Activated CD8-positive, alpha-beta memory T cell treated with anti-CD3 and anti-CD28 coated beads, Interleukin-2, amount 10 ng/mL, durations not matched to agents 7 days and 5 days (primary cell): Measurements from ENCODE around the gene PM20D1. TPM values are rescaled to one million over a fixed set of nuclear protein-coding genes. Genes with fewer than 3 reads are reported as not detected.

Source experiments
- ATAC-seq: fragments of 150-1000 bp; cut with Tn5 transposase; one replicate; pipeline ENCODE4 v1.10.0; 2021; ENCODE audit warnings: moderate library complexity
- CTCF ChIA-PET: fragments of 350-600 bp; sonication (Branson Sonifier 250); formaldehyde crosslinking; loops from one replicate; lab custom pipeline; 2021; ENCODE audit warnings: antibody characterized with exemption; lab: Charles Lee
- DNase-seq: peaks from one replicate; pipeline ENCODE4 v3.0.0-alpha.2; 2020
- H3K27ac Mint-ChIP-seq: one replicate; pipeline ENCODE4 v1.8.0; 2021; ENCODE audit warnings: mild to moderate bottlenecking, mixed read lengths
- H3K27me3 Mint-ChIP-seq: one replicate; pipeline ENCODE4 v1.8.0; 2021; ENCODE audit warnings: mixed read lengths
- H3K36me3 Mint-ChIP-seq: one replicate; pipeline ENCODE4 v1.8.0; 2021; ENCODE audit warnings: mild to moderate bottlenecking, mixed read lengths
- H3K4me1 Mint-ChIP-seq: one replicate; pipeline ENCODE4 v1.8.0; 2021; ENCODE audit warnings: mixed read lengths
- H3K4me3 Mint-ChIP-seq: one replicate; pipeline ENCODE4 v1.8.0; 2021; ENCODE audit warnings: mild to moderate bottlenecking, moderate library complexity, mixed read lengths
- H3K9me3 Mint-ChIP-seq: one replicate; pipeline ENCODE4 v1.8.0; 2022; ENCODE audit warnings: low read depth, mixed read lengths
- total RNA-seq, 2 experiments: library from RNA; stranded (reverse); gene quantifications; one replicate each; pipeline ENCODE4 v1.2.3, GENCODE V29; 2021

The PM20D1 gene
- total RNA-seq, 2 experiments from 2014 or later, result 0.30 to 0.44 TPM

DNA sequence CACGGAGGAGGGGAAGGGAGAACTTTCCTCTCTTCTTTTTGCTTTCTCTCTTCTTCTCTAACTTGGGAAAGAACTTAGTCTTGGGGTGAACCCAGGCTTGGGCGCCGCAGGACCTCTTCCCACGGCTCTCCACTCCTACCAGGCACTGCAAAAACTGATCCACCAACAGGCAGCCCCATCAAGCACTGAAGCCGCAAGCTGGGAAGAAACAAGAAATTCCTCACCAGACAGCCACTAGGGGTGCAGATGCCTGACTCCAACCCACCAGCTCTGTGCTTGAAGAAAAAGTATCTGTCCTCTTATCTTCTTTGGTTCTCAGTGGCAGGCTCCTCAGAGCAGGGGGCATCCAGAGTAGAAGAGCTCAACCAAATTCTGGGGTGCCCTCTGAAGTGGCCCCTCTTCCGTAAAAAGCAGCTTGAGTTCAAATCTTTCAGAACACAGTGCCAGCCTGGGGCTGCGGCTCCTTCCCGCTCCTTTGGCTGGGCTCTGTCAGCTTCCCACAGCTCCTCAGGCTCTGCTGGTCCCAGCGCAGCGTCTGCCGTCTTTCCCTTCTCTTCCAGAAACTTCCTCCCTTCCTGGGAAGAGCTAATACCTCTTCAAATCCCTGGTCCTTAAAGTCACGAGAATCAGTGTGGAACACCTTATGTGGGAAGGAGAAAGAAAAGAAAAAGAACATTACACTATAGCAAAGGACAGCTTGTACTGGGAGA is 39.3 kb downstream of the PM20D1 start:
- no peak for ATAC-seq
- Mint-ChIP-seq H3K4me1 (peaks cover 38% of the 10 kb centered on the region), H3K4me3 (no peak overlapping the region), H3K27me3 (peaks cover 14% of the 10 kb centered on the region), H3K36me3 (peaks cover 7% of the 10 kb centered on the region), H3K9me3 (no peaks in the 10 kb centered on the region), H3K27ac (no peak overlapping the region)
- no peak for DNase-seq
- CTCF ChIA-PET, result interaction anchor here (0.8 to 4.0 kb wide), 8 partner anchors 11 to 166 kb away, joined by 3 to 11 read pairs (median 4); no protein-coding TSS in a partner anchor

DNA sequence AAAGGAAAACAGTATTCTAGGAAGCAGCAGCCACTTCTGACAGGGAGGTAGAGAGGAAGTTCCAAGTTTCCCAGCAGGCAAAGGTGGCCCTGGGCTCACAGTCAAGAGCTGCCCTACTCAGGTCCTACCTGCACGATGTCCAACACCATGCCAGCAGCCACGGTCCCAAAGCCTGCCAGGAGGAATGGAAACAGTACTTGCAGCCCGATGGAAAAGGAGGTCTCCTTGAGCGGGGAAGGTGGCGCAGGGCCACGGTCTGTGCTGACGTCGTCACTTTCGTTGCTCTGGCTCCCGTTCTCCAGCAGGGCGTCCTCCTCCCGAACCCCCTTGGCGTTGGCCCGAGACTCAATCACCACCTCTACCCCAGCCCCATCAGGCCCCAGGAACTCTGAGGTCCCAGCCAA is 40.0 kb downstream of the PM20D1 start:
- peaks cover 44% of the 10 kb centered on the region for H3K4me1 Mint-ChIP-seq
- no peak for DNase-seq
- peaks cover 12% of the 10 kb centered on the region for H3K27me3 Mint-ChIP-seq
- H3K9me3 Mint-ChIP-seq, result no peaks in the 10 kb centered on the region
- H3K36me3 Mint-ChIP-seq, result peaks cover 7% of the 10 kb centered on the region
- ATAC-seq, result no peak
- CTCF ChIA-PET, result interaction anchor here (1.1 to 4.0 kb wide), 4 partner anchors 12 to 167 kb away, joined by 3 to 11 read pairs (median 6); no protein-coding TSS in a partner anchor
- H3K27ac Mint-ChIP-seq, result no peak overlapping the region
- H3K4me3 Mint-ChIP-seq, result no peak overlapping the region

DNA sequence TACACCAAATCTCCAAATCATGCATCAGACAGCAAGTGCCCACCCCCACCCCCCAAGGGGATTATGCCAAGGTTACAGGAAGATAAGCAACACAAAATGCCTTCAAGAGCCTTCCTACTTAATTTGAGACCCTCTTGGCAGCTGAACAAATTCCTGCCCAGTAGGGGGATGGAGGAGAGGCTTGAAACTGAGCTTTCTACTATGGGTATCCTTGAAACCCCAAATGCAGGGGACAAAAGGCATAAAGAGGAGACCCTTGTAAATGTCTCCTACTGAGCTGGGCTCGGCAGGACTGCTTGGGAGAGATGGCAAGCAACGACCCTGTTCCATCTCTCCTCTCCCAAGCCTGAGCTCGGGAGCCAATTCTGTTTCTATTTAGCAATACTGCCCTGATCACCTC is 40.5 kb downstream of the PM20D1 start:
- peaks cover 8% of the 10 kb centered on the region for H3K27me3 Mint-ChIP-seq
- CTCF ChIA-PET, result interaction anchor here (1.5 to 4.0 kb wide), 2 partner anchors 79 to 168 kb away, joined by 3 to 11 read pairs; no protein-coding TSS in a partner anchor
- H3K9me3 Mint-ChIP-seq, result no peaks in the 10 kb centered on the region
- peaks cover 7% of the 10 kb centered on the region for H3K36me3 Mint-ChIP-seq
- DNase-seq (no peak), ATAC-seq (no peak)
- no peak overlapping the region for H3K4me3 Mint-ChIP-seq
- H3K4me1 Mint-ChIP-seq, result peaks cover 45% of the 10 kb centered on the region
- H3K27ac Mint-ChIP-seq, result no peak overlapping the region

- CTCF ChIA-PET, result interaction anchor here (1.2 to 3.1 kb wide), 5 partner anchors 13 to 374 kb away, joined by 3 to 18 read pairs (median 6); no protein-coding TSS in a partner anchor
- Mint-ChIP-seq H3K27ac (peak overlapping the region; percentile 58), H3K27me3 (no peaks in the 10 kb centered on the region), H3K4me1 (peaks cover 24% of the 10 kb centered on the region), H3K4me3 (no peak overlapping the region), H3K9me3 (no peaks in the 10 kb centered on the region), H3K36me3 (peaks cover 5% of the 10 kb centered on the region)
- DNase-seq, result peak; percentile 53
- ATAC-seq, result peak; percentile 54
Observed at GRCh38 chr1:205805082-205805711, 44.7 kb downstream of the PM20D1 start.

GRCh38 chr1:205804605-205805004 is 45.3 kb downstream of the PM20D1 start:
- Mint-ChIP-seq H3K9me3 (no peaks in the 10 kb centered on the region), H3K4me3 (no peak overlapping the region), H3K4me1 (peaks cover 24% of the 10 kb centered on the region)

DNA sequence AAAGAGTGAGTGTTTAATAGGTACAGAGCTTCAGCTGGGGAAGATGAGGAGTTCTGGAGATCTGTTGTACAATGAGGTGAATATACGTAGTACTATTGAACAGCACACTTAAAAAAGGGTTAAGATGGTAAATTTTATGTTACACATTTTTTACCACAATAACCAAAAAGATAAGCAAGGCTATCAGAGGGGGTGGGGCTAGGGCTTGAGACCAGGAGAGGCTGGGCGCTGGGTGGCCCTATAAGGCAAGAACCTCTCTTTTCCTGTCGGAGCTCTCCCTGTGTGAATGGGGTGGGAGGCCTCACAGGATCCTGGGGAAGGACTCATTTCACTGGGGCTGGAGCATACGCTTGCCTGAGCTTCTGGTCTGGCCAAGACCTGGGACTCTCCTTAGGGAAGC is 45.9 kb downstream of the PM20D1 start:
- DNase-seq (no peak), ATAC-seq (no peak)
- no peak overlapping the region for H3K4me3 Mint-ChIP-seq
- no peak overlapping the region for H3K27ac Mint-ChIP-seq
- H3K36me3 Mint-ChIP-seq, result peaks cover 5% of the 10 kb centered on the region
- CTCF ChIA-PET, result interaction anchor here (2.0 to 3.1 kb wide), 3 partner anchors 12 to 173 kb away, joined by 6 to 18 read pairs (median 7); no protein-coding TSS in a partner anchor
- no peaks in the 10 kb centered on the region for H3K27me3 Mint-ChIP-seq
- no peaks in the 10 kb centered on the region for H3K9me3 Mint-ChIP-seq
- H3K4me1 Mint-ChIP-seq, result peaks cover 24% of the 10 kb centered on the region

More at GRCh38 chr1:205804605-205805004, 45.3 kb downstream of the PM20D1 start:
- CTCF ChIA-PET, result interaction anchor here (2.0 to 3.1 kb wide), 3 partner anchors 12 to 173 kb away, joined by 6 to 18 read pairs (median 7); no protein-coding TSS in a partner anchor
- DNase-seq (no peak), ATAC-seq (no peak)
- Mint-ChIP-seq H3K36me3 (peaks cover 5% of the 10 kb centered on the region), H3K27ac (no peak overlapping the region), H3K27me3 (no peaks in the 10 kb centered on the region)

GRCh38 chr1:205802060-205802459 is 47.9 kb downstream of the PM20D1 start:
- CTCF ChIA-PET, result interaction anchor here (1.3 kb wide), 1 partner anchor 10 kb away, joined by 5 read pairs; no protein-coding TSS in a partner anchor
- H3K9me3 Mint-ChIP-seq, result no peaks in the 10 kb centered on the region
- no peak overlapping the region for H3K4me3 Mint-ChIP-seq
- H3K27me3 Mint-ChIP-seq, result no peaks in the 10 kb centered on the region
- H3K36me3 Mint-ChIP-seq, result no peaks in the 10 kb centered on the region
- DNase-seq, result no peak
- H3K27ac Mint-ChIP-seq, result no peak overlapping the region
- no peak for ATAC-seq
- H3K4me1 Mint-ChIP-seq, result peaks cover 22% of the 10 kb centered on the region

- no peak overlapping the region for H3K4me3 Mint-ChIP-seq
- H3K9me3 Mint-ChIP-seq, result no peaks in the 10 kb centered on the region
- CTCF ChIA-PET, result no interaction called here
- H3K27ac Mint-ChIP-seq, result no peak overlapping the region
- ATAC-seq, result no peak
- no peaks in the 10 kb centered on the region for H3K36me3 Mint-ChIP-seq
- no peak for DNase-seq
- H3K4me1 Mint-ChIP-seq, result peaks cover 14% of the 10 kb centered on the region
- no peaks in the 10 kb centered on the region for H3K27me3 Mint-ChIP-seq
Observed at GRCh38 chr1:205800981-205801703, 48.8 kb downstream of the PM20D1 start.

DNA sequence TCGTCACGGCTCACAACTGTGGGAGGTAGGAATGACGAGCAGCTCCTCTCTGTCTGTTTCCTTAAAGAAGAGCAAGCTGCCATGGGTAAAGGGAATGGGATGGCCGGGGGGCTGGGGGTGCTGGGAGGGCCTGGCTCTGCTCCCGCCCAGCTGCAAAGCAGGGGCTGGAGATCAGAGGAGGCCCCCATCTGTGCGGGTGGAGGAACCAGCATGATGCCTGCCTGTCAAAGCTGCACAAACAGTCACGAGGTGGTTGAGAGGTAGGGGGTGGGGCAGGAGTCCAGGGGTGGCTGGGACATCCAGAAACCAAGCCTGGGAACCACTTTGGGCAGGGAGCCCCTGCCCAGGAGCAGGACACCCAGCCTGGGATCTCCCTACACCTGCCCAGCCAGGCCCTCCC is 49.5 kb downstream of the PM20D1 start:
- H3K27me3 Mint-ChIP-seq, result no peaks in the 10 kb centered on the region
- H3K27ac Mint-ChIP-seq, result no peak overlapping the region
- no peak overlapping the region for H3K4me3 Mint-ChIP-seq
- DNase-seq (no peak), ATAC-seq (no peak)
- H3K36me3 Mint-ChIP-seq, result no peaks in the 10 kb centered on the region
- CTCF ChIA-PET, result interaction anchor here (0.9 to 1.1 kb wide), 2 partner anchors 11 to 141 kb away, joined by 3 to 4 read pairs; no protein-coding TSS in a partner anchor
- no peaks in the 10 kb centered on the region for H3K9me3 Mint-ChIP-seq
- peaks cover 7% of the 10 kb centered on the region for H3K4me1 Mint-ChIP-seq

DNA sequence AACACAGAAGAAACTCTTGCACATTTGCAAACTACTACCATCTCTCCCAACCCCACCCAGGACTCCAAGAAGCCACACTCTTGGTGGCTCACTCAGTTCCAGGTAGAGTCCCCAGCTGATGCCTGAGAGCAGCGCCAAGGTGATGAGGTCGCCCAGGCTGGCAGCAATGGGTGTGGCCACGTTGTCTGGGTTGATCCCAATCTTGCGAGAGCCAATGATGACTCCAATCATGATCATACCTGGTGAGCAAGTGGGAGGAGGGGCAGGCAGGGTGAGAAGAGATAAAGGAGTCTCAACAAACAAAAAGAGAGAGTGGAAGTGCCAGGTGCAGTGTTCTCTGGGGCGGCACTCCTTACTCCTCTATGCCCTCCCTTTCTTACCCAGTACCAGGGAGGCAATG is 51.4 kb downstream of the PM20D1 start:
- H3K9me3 Mint-ChIP-seq, result no peaks in the 10 kb centered on the region
- DNase-seq (no peak), ATAC-seq (no peak)
- H3K27me3 Mint-ChIP-seq, result no peaks in the 10 kb centered on the region
- H3K4me1 Mint-ChIP-seq, result no peaks in the 10 kb centered on the region
- no peak overlapping the region for H3K4me3 Mint-ChIP-seq
- H3K36me3 Mint-ChIP-seq, result peaks cover under 1% of the 10 kb centered on the region
- CTCF ChIA-PET, result interaction anchor here (1.3 kb wide), 1 partner anchor 13 kb away, joined by 5 read pairs; no protein-coding TSS in a partner anchor
- no peak overlapping the region for H3K27ac Mint-ChIP-seq

DNA sequence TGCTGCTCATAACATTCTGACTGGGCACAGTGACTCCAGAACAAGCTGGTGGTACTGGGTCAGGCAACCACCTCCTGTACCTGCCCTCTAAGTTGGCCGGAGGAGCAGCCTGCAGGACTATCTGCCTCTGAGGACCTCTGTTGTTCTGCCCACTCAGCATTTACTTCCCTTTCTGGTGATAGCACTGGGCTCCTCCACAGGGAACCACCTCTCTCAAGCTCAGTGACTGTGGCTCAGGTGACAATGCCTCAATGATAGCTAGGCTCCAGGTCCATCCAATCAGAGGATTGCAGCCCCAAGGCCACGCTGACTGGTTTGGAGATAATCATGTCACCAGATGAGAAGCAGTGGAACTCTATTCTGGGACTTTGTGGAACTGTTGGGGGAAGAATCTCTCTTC is 52.8 kb downstream of the PM20D1 start:
- Mint-ChIP-seq H3K27ac (no peak overlapping the region), H3K36me3 (peaks cover 3% of the 10 kb centered on the region), H3K4me3 (no peak overlapping the region), H3K9me3 (no peaks in the 10 kb centered on the region), H3K27me3 (no peaks in the 10 kb centered on the region), H3K4me1 (no peaks in the 10 kb centered on the region)
- no peak for ATAC-seq
- DNase-seq, result no peak
- CTCF ChIA-PET, result interaction anchor here (1.0 to 1.5 kb wide), 4 partner anchors 9 to 206 kb away, joined by 3 to 5 read pairs (median 4); no protein-coding TSS in a partner anchor

DNA sequence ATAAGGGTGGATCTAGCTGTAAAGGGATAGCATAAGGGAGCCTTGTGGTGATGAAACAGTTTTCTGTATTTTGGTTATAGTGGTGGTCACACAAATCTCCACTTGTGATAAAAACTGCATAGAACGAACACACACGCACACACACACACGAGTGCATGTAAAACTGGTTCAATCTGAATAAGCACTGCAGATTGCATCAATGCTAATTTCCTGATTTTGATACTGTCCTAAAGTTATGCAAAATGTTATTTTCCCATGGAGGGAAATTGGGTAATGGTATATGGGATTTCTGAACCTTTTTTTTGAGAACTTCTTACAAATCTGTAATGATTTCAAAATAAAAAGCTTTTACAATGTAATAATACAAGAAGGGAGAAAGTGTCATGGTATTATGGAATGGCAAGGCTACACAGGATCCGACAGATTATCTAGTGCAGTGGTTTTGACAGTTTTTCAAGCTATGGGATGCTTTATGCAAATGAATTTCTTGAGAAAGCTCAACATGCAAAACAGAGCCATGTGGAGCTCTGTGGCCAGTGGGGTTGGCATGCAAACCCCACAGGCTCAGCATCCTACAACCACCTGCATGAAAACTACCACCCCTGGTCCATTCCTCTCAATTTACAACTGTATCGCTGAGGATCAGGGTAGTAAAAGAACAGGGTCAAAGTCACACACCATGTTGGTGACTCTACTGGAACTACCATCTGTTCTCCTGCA is 55.8 kb downstream of the PM20D1 start:
- no peak overlapping the region for H3K4me3 Mint-ChIP-seq
- ATAC-seq, result no peak
- no peak overlapping the region for H3K27ac Mint-ChIP-seq
- DNase-seq, result no peak
- no peaks in the 10 kb centered on the region for H3K9me3 Mint-ChIP-seq
- no peaks in the 10 kb centered on the region for H3K4me1 Mint-ChIP-seq
- CTCF ChIA-PET, result interaction anchor here (1.3 to 10.7 kb wide), 4 partner anchors 12 to 190 kb away, joined by 4 to 128 read pairs (median 4); no protein-coding TSS in a partner anchor
- H3K27me3 Mint-ChIP-seq, result no peaks in the 10 kb centered on the region
- H3K36me3 Mint-ChIP-seq, result peaks cover 3% of the 10 kb centered on the region
